Large intestine (tissue), 3 donors: Measurements from ENCODE around the gene GPR17. TPM values are rescaled to one million over a fixed set of nuclear protein-coding genes. Genes with fewer than 3 reads are reported as not detected.

Experiments
- DNase-seq, 2 donors: peaks; one replicate each; pipeline versions ENCODE4 v3.0.0 to v3.0.0-alpha.2; 2013
- H3K27ac ChIP-seq: one replicate; pipeline ENCODE4 v1.5.1; 2013; ENCODE audit warnings: low read length
- H3K27me3 ChIP-seq: 2 replicates; pipeline ENCODE4 v1.6.1; 2013; ENCODE audit warnings: low read length; ENCODE audit not compliant: control insufficient read depth, insufficient read depth
- H3K36me3 ChIP-seq: 2 replicates; pipeline ENCODE4 v1.6.1; 2013; ENCODE audit warnings: low read length; ENCODE audit not compliant: control insufficient read depth, insufficient read depth
- H3K4me1 ChIP-seq: one replicate; pipeline ENCODE4 v1.6.1; 2013; ENCODE audit warnings: low read length; ENCODE audit not compliant: control insufficient read depth, insufficient read depth
- H3K4me3 ChIP-seq: one replicate; pipeline ENCODE4 v1.5.1; 2013; ENCODE audit warnings: low read length
- H3K9me3 ChIP-seq: one replicate; pipeline ENCODE4 v1.6.1; 2013; ENCODE audit warnings: mild to moderate bottlenecking, low read depth, low read length, moderate library complexity; ENCODE audit not compliant: control insufficient read depth
- WGBS: methylation state at CpG from one replicate; pipeline ENCODE4 v1.1.5; 2013; ENCODE audit warnings: low lambda C conversion rate; ENCODE audit not compliant: insufficient coverage; 5-methylcytosine and 5-hydroxymethylcytosine counted together
- polyA plus RNA-seq: library from polyadenylated mRNA; unstranded; fragments of 120-200 nt; gene quantifications from one replicate; pipeline ENCODE4 v1.2.1, GENCODE V29; 2013

GPR17 gene
- polyA plus RNA-seq, 1 donor, result 1.5 TPM

GRCh38 chr2:127683056-127683455 lies 37.1 kb downstream of the GPR17 start:
- H3K4me3 ChIP-seq, result no peak overlapping the region
- no peak for DNase-seq
- no peaks in the 10 kb centered on the region for H3K4me1 ChIP-seq
- peaks cover 21% of the 10 kb centered on the region for H3K27me3 ChIP-seq
- no peaks in the 10 kb centered on the region for H3K36me3 ChIP-seq
- H3K9me3 ChIP-seq, result no peaks in the 10 kb centered on the region
- no peak overlapping the region for H3K27ac ChIP-seq

GRCh38 chr2:127683757-127684156 lies 37.8 kb downstream of the GPR17 start:
- Histone ChIP-seq H3K27me3 (peaks cover 15% of the 10 kb centered on the region), H3K36me3 (no peaks in the 10 kb centered on the region), H3K4me1 (no peaks in the 10 kb centered on the region), H3K4me3 (no peak overlapping the region), H3K27ac (peak overlapping the region; percentile 10), H3K9me3 (no peaks in the 10 kb centered on the region)
- WGBS, result no CpG with 5 or more reads among the region's 15 CpGs
- DNase-seq, result no peak

- Histone ChIP-seq H3K4me3 (no peak overlapping the region), H3K9me3 (peaks cover 4% of the 10 kb centered on the region), H3K4me1 (no peaks in the 10 kb centered on the region), H3K27ac (peak overlapping the region; percentile 10), H3K36me3 (no peaks in the 10 kb centered on the region), H3K27me3 (peaks cover 10% of the 10 kb centered on the region)
- no CpG with 5 or more reads among the region's 8 CpGs for WGBS
- DNase-seq, result no peak
Observed at GRCh38 chr2:127685410-127686080, 39.6 kb downstream of the GPR17 start.

- Histone ChIP-seq H3K4me1 (no peaks in the 10 kb centered on the region), H3K36me3 (no peaks in the 10 kb centered on the region), H3K4me3 (no peak overlapping the region), H3K9me3 (peaks cover 8% of the 10 kb centered on the region), H3K27me3 (no peaks in the 10 kb centered on the region), H3K27ac (no peak overlapping the region)
- WGBS, result 100% methylated on average over 1 of the region's 1 CpG
- no peak for DNase-seq
Observed at GRCh38 chr2:127688405-127688804, 42.5 kb downstream of the GPR17 start.

- H3K9me3 ChIP-seq, result peaks cover 8% of the 10 kb centered on the region
- H3K27ac ChIP-seq, result no peak overlapping the region
- H3K36me3 ChIP-seq, result no peaks in the 10 kb centered on the region
- no CpG with 5 or more reads among the region's 2 CpGs for WGBS
- no peak for DNase-seq
- H3K4me3 ChIP-seq, result no peak overlapping the region
- H3K27me3 ChIP-seq, result peaks cover 2% of the 10 kb centered on the region
- H3K4me1 ChIP-seq, result no peaks in the 10 kb centered on the region
Observed at GRCh38 chr2:127690696-127691095, 44.7 kb downstream of the GPR17 start.

- WGBS, result 100% methylated on average over 1 of the region's 9 CpGs
- Histone ChIP-seq H3K9me3 (peaks cover 8% of the 10 kb centered on the region), H3K27me3 (peaks cover 2% of the 10 kb centered on the region), H3K4me1 (no peaks in the 10 kb centered on the region), H3K4me3 (no peak overlapping the region), H3K36me3 (no peaks in the 10 kb centered on the region), H3K27ac (no peak overlapping the region)
- no peak for DNase-seq
Observed at GRCh38 chr2:127694986-127695385, 49.0 kb downstream of the GPR17 start.

GRCh38 chr2:127695491-127696472 lies 49.8 kb downstream of the GPR17 start:
- Histone ChIP-seq H3K4me3 (peak overlapping the region; percentile 13), H3K9me3 (peaks cover 2% of the 10 kb centered on the region), H3K27ac (no peak overlapping the region), H3K4me1 (peaks cover 6% of the 10 kb centered on the region), H3K27me3 (peaks cover 2% of the 10 kb centered on the region), H3K36me3 (no peaks in the 10 kb centered on the region)
- 100% methylated on average over 1 of the region's 52 CpGs for WGBS
- DNase-seq, result peak; percentile 41 to 59

GRCh38 chr2:127697482-127698180 lies 51.7 kb downstream of the GPR17 start:
- no peak overlapping the region for H3K27ac ChIP-seq
- 95% methylated on average over 3 of the region's 21 CpGs for WGBS
- peaks cover 2% of the 10 kb centered on the region for H3K27me3 ChIP-seq
- H3K4me1 ChIP-seq, result peaks cover 12% of the 10 kb centered on the region
- H3K4me3 ChIP-seq, result no peak overlapping the region
- no peaks in the 10 kb centered on the region for H3K9me3 ChIP-seq
- no peaks in the 10 kb centered on the region for H3K36me3 ChIP-seq
- DNase-seq, result no peak

- Histone ChIP-seq H3K27me3 (peaks cover 2% of the 10 kb centered on the region), H3K27ac (no peak overlapping the region), H3K9me3 (no peaks in the 10 kb centered on the region), H3K36me3 (peaks cover 5% of the 10 kb centered on the region), H3K4me3 (no peak overlapping the region), H3K4me1 (peaks cover 21% of the 10 kb centered on the region)
- no peak for DNase-seq
- WGBS, result 100% methylated on average over 4 of the region's 27 CpGs
Observed at GRCh38 chr2:127698553-127699355, 52.8 kb downstream of the GPR17 start.
